Ovary (tissue), 3 donors: ENCODE results near the gene SLC2A14.

Experiments
- CTCF ChIP-seq, 3 donors: fragments of 450-650 bp in 2 of 3; fragments of 200-600 bp in 1 of 3; IDR thresholded peaks; one replicate each; pipeline versions ENCODE4 v1.5.1 to v1.8.0; 2016 to 2022; ENCODE audit warnings: antibody characterized with exemption in 3 of 3, mild to moderate bottlenecking in 1 of 3
- EP300 ChIP-seq: sonication (generic); formaldehyde crosslinking; IDR thresholded peaks from one replicate; pipeline ENCODE4 v1.6.1; 2017; ENCODE audit warnings: antibody characterized with exemption
- POLR2A ChIP-seq: fragments of 450-650 bp; IDR thresholded peaks from one replicate; pipeline ENCODE4 v1.6.1; 2017; ENCODE audit warnings: antibody characterized with exemption, mild to moderate bottlenecking, moderate library complexity
- donor health status: DM: no; HTN: no; CAD: no.

- TF ChIP-seq CTCF (IDR thresholded peaks at IDR 0.05) (no peak), EP300 (no peak), POLR2A (no peak)
These were observed 19.2 kb downstream of the SLC2A14 start for GRCh38 chr12:7853557-7853956.
